Measurements from ENCODE around the gene NPHP4. TPM values are rescaled to one million over a fixed set of nuclear protein-coding genes. Genes with fewer than 3 reads are reported as not detected.

Gene NPHP4
- total RNA-seq, 1 experiment from 2014 or later, result 20.0 TPM

- ATAC-seq (no peak), DNase-seq (ENCODE audit: low read depth, low spot score) (no peak)
- H3K9ac ChIP-seq (ENCODE audit: low read length), result no peak overlapping the region
- H3K4me1 ChIP-seq (ENCODE audit: control insufficient read depth in 1 of 2, insufficient read depth in 2 of 2, low read length in 2 of 2), result no peaks in the 10 kb centered on the region
- no peaks in the 10 kb centered on the region for H3K9me3 ChIP-seq (ENCODE audit: control insufficient read depth in 1 of 2, insufficient read depth in 1 of 2, low read depth in 1 of 2, low read length in 2 of 2)
- 0 out of 2 replicates have a peak, but pooled peaks cover 3% of the 10 kb centered on the region for H3K27me3 ChIP-seq (ENCODE audit: insufficient read depth, low read length)
- H3K36me3 ChIP-seq (ENCODE audit: control insufficient read depth in 1 of 2, insufficient read depth in 2 of 2, low read length in 2 of 2), result no peaks in the 10 kb centered on the region
- H3K4me3 ChIP-seq (replicated peaks in 1 of 2; ENCODE audit: low read depth in 1 of 2, low read length in 2 of 2), result no peak overlapping the region
- BruUV-seq (replicated peaks), result no TSS peak
- CTCF ChIA-PET, result no interaction called here
- no peak overlapping the region for H3K27ac ChIP-seq (ENCODE audit: low read depth, low read length)
- H3K4me2 ChIP-seq (ENCODE audit: low read length), result no peak overlapping the region
- RAD21 ChIA-PET (ENCODE audit: low non-redundant PET in 1 of 2, low total read pairs in 2 of 2, uncharacterized antibody in 2 of 2, unreplicated experiment in 2 of 2), result no interaction called here
- no peaks in the 10 kb centered on the region for H4K20me1 ChIP-seq (ENCODE audit: insufficient read depth)
- no peaks in the 10 kb centered on the region for H3K79me2 ChIP-seq (ENCODE audit: insufficient read depth, low read length)
- TF ChIP-seq EZH2phosphoT487 (IDR thresholded peaks at IDR 0.05; ENCODE audit: borderline replicate concordance) (no peak), ATF3 (IDR thresholded peaks at IDR 0.05) (no peak), ELF1 (IDR thresholded peaks at IDR 0.05; ENCODE audit: borderline replicate concordance, low read depth) (no peak), CBX3 (IDR thresholded peaks at IDR 0.05; ENCODE audit: low read depth) (no peak), EZH2 (IDR thresholded peaks at IDR 0.05) (no peak), CEBPB (IDR thresholded peaks at IDR 0.05; ENCODE audit: low read depth) (no peak), TCF7L2 (IDR thresholded peaks at IDR 0.05; ENCODE audit: borderline replicate concordance, extremely low read depth, insufficient read depth, insufficient read length) (no peak), YY1 (IDR thresholded peaks at IDR 0.05; ENCODE audit: extremely low read depth, insufficient replicate concordance, low read depth, low read length) (no peak), FOSL1 (IDR thresholded peaks at IDR 0.05; ENCODE audit: low read depth) (no peak), ZFX (IDR thresholded peaks at IDR 0.05) (no peak), EGR1 (IDR thresholded peaks at IDR 0.05; ENCODE audit: low read depth) (no peak), POLR2AphosphoS5 (IDR thresholded peaks at IDR 0.05; ENCODE audit: low read depth, low read length) (no peak), ZNF274 (IDR thresholded peaks at IDR 0.05; ENCODE audit: low read depth, low read length) (no peak), SIN3A (IDR thresholded peaks at IDR 0.05; ENCODE audit: low read depth) (no peak), SRF (IDR thresholded peaks at IDR 0.05; ENCODE audit: low read depth) (no peak)
- TF ChIP-seq, protein P1, sequence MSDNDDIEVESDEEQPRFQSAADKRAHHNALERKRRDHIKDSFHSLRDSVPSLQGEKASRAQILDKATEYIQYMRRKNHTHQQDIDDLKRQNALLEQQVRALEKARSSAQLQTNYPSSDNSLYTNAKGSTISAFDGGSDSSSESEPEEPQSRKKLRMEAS (IDR thresholded peaks at IDR 0.05), result no peak
- TF ChIP-seq, protein P2, sequence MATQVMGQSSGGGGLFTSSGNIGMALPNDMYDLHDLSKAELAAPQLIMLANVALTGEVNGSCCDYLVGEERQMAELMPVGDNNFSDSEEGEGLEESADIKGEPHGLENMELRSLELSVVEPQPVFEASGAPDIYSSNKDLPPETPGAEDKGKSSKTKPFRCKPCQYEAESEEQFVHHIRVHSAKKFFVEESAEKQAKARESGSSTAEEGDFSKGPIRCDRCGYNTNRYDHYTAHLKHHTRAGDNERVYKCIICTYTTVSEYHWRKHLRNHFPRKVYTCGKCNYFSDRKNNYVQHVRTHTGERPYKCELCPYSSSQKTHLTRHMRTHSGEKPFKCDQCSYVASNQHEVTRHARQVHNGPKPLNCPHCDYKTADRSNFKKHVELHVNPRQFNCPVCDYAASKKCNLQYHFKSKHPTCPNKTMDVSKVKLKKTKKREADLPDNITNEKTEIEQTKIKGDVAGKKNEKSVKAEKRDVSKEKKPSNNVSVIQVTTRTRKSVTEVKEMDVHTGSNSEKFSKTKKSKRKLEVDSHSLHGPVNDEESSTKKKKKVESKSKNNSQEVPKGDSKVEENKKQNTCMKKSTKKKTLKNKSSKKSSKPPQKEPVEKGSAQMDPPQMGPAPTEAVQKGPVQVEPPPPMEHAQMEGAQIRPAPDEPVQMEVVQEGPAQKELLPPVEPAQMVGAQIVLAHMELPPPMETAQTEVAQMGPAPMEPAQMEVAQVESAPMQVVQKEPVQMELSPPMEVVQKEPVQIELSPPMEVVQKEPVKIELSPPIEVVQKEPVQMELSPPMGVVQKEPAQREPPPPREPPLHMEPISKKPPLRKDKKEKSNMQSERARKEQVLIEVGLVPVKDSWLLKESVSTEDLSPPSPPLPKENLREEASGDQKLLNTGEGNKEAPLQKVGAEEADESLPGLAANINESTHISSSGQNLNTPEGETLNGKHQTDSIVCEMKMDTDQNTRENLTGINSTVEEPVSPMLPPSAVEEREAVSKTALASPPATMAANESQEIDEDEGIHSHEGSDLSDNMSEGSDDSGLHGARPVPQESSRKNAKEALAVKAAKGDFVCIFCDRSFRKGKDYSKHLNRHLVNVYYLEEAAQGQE (IDR thresholded peaks at IDR 0.05; ENCODE audit: low read depth), result no peak
- TF ChIP-seq, protein P3, sequence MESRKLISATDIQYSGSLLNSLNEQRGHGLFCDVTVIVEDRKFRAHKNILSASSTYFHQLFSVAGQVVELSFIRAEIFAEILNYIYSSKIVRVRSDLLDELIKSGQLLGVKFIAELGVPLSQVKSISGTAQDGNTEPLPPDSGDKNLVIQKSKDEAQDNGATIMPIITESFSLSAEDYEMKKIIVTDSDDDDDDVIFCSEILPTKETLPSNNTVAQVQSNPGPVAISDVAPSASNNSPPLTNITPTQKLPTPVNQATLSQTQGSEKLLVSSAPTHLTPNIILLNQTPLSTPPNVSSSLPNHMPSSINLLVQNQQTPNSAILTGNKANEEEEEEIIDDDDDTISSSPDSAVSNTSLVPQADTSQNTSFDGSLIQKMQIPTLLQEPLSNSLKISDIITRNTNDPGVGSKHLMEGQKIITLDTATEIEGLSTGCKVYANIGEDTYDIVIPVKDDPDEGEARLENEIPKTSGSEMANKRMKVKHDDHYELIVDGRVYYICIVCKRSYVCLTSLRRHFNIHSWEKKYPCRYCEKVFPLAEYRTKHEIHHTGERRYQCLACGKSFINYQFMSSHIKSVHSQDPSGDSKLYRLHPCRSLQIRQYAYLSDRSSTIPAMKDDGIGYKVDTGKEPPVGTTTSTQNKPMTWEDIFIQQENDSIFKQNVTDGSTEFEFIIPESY (IDR thresholded peaks at IDR 0.05; ENCODE audit: extremely low read depth, insufficient replicate concordance, low read length), result no peak
- intact Hi-C loops (cut with micrococcal nuclease), result no loop called here
- no peak overlapping the region for H2AFZ ChIP-seq (ENCODE audit: low read depth, low read length, poor library complexity, severe bottlenecking)
- POLR2A ChIA-PET, result no interaction called here
- H3K9me2 ChIP-seq (ENCODE audit: insufficient read depth), result no peaks in the 10 kb centered on the region
These were observed 170.6 kb downstream of the NPHP4 start for GRCh38 chr1:5821540-5822176.
